ENCODE results near the gene RABL6. TPM values are rescaled to one million over a fixed set of nuclear protein-coding genes. Genes with fewer than 3 reads are reported as not detected.
"Not testable (repeated sequence)": the region's sequence is repeated elsewhere in the genome, so short reads cannot be mapped to it uniquely, and the experiment has no call there.

Gene RABL6
- polyA plus RNA-seq, 1 donor, result 97.3 TPM

GRCh38 chr9:136843159-136843800, 35.5 kb downstream of the RABL6 start:
- no CpG with 5 or more reads among the region's 21 CpGs for WGBS (ENCODE audit: insufficient coverage, low lambda C conversion rate)
- peak overlapping the region; percentile 4 for H3K27ac ChIP-seq (ENCODE audit: low read length)
- peaks cover 59% of the 10 kb centered on the region for H3K4me1 ChIP-seq (ENCODE audit: control insufficient read depth, insufficient read depth, low read length)
- DNase-seq; H3K4me3 ChIP-seq (ENCODE audit: low read length): not testable (repeated sequence)
- peaks cover 40% of the 10 kb centered on the region for H3K27me3 ChIP-seq (ENCODE audit: control insufficient read depth, insufficient read depth, low read length)
- H3K9me3 ChIP-seq (ENCODE audit: control insufficient read depth, low read depth, low read length), result peaks cover 32% of the 10 kb centered on the region
- peaks cover 19% of the 10 kb centered on the region for H3K36me3 ChIP-seq (ENCODE audit: control insufficient read depth, insufficient read depth, low read length)

- not testable (repeated sequence) for H3K4me3 ChIP-seq (ENCODE audit: low read length)
- Histone ChIP-seq H3K9me3 (ENCODE audit: control insufficient read depth, low read depth, low read length) (peaks cover 32% of the 10 kb centered on the region), H3K27ac (ENCODE audit: low read length) (peak overlapping the region; percentile 4), H3K27me3 (ENCODE audit: control insufficient read depth, insufficient read depth, low read length) (peaks cover 40% of the 10 kb centered on the region), H3K4me1 (ENCODE audit: control insufficient read depth, insufficient read depth, low read length) (peaks cover 52% of the 10 kb centered on the region), H3K36me3 (ENCODE audit: control insufficient read depth, insufficient read depth, low read length) (peaks cover 11% of the 10 kb centered on the region)
- peak in 1 of 2 donors; percentile 35 for DNase-seq
- no CpG with 5 or more reads among the region's 99 CpGs for WGBS (ENCODE audit: insufficient coverage, low lambda C conversion rate)
These were observed 36.3 kb downstream of the RABL6 start for GRCh38 chr9:136843801-136844740.

GRCh38 chr9:136844761-136845464, 37.2 kb downstream of the RABL6 start:
- peaks cover 32% of the 10 kb centered on the region for H3K9me3 ChIP-seq (ENCODE audit: control insufficient read depth, low read depth, low read length)
- WGBS (ENCODE audit: insufficient coverage, low lambda C conversion rate), result no CpG with 5 or more reads among the region's 88 CpGs
- H3K27me3 ChIP-seq (ENCODE audit: control insufficient read depth, insufficient read depth, low read length), result peaks cover 40% of the 10 kb centered on the region
- peaks cover 4% of the 10 kb centered on the region for H3K36me3 ChIP-seq (ENCODE audit: control insufficient read depth, insufficient read depth, low read length)
- DNase-seq, result peak in 1 of 2 donors; percentile 43
- no peak overlapping the region for H3K27ac ChIP-seq (ENCODE audit: low read length)
- no peak overlapping the region for H3K4me3 ChIP-seq (ENCODE audit: low read length)
- peaks cover 46% of the 10 kb centered on the region for H3K4me1 ChIP-seq (ENCODE audit: control insufficient read depth, insufficient read depth, low read length)

GRCh38 chr9:136845465-136846260, 37.9 kb downstream of the RABL6 start:
- Histone ChIP-seq H3K27ac (ENCODE audit: low read length) (no peak overlapping the region), H3K4me1 (ENCODE audit: control insufficient read depth, insufficient read depth, low read length) (peaks cover 47% of the 10 kb centered on the region), H3K9me3 (ENCODE audit: control insufficient read depth, low read depth, low read length) (peaks cover 32% of the 10 kb centered on the region), H3K27me3 (ENCODE audit: control insufficient read depth, insufficient read depth, low read length) (peaks cover 40% of the 10 kb centered on the region), H3K4me3 (ENCODE audit: low read length) (no peak overlapping the region), H3K36me3 (ENCODE audit: control insufficient read depth, insufficient read depth, low read length) (peaks cover 9% of the 10 kb centered on the region)
- no CpG with 5 or more reads among the region's 102 CpGs for WGBS (ENCODE audit: insufficient coverage, low lambda C conversion rate)
- peak in 1 of 2 donors; percentile 27 for DNase-seq

- peak in 1 of 2 donors; percentile 47 for DNase-seq
- peak overlapping the region; percentile 52 for H3K27ac ChIP-seq (ENCODE audit: low read length)
- H3K27me3 ChIP-seq (ENCODE audit: control insufficient read depth, insufficient read depth, low read length), result peaks cover 40% of the 10 kb centered on the region
- peaks cover 17% of the 10 kb centered on the region for H3K36me3 ChIP-seq (ENCODE audit: control insufficient read depth, insufficient read depth, low read length)
- peaks cover 32% of the 10 kb centered on the region for H3K9me3 ChIP-seq (ENCODE audit: control insufficient read depth, low read depth, low read length)
- no CpG with 5 or more reads among the region's 98 CpGs for WGBS (ENCODE audit: insufficient coverage, low lambda C conversion rate)
- peak overlapping the region; percentile 26 for H3K4me3 ChIP-seq (ENCODE audit: low read length)
- peaks cover 48% of the 10 kb centered on the region for H3K4me1 ChIP-seq (ENCODE audit: control insufficient read depth, insufficient read depth, low read length)
These were observed 38.8 kb downstream of the RABL6 start for GRCh38 chr9:136846376-136847087.

- Histone ChIP-seq H3K36me3 (ENCODE audit: control insufficient read depth, insufficient read depth, low read length) (peaks cover 21% of the 10 kb centered on the region), H3K9me3 (ENCODE audit: control insufficient read depth, low read depth, low read length) (peaks cover 32% of the 10 kb centered on the region), H3K4me3 (ENCODE audit: low read length) (peak overlapping the region; percentile 100), H3K4me1 (ENCODE audit: control insufficient read depth, insufficient read depth, low read length) (peaks cover 48% of the 10 kb centered on the region), H3K27me3 (ENCODE audit: control insufficient read depth, insufficient read depth, low read length) (peaks cover 40% of the 10 kb centered on the region), H3K27ac (ENCODE audit: low read length) (peak overlapping the region; percentile 100)
- peak; percentile 80 to 91 for DNase-seq
- WGBS (ENCODE audit: insufficient coverage, low lambda C conversion rate), result no CpG with 5 or more reads among the region's 75 CpGs
These were observed 39.5 kb downstream of the RABL6 start for GRCh38 chr9:136847088-136847825.

GRCh38 chr9:136847826-136848392, 40.2 kb downstream of the RABL6 start:
- Histone ChIP-seq H3K27me3 (ENCODE audit: control insufficient read depth, insufficient read depth, low read length) (peaks cover 40% of the 10 kb centered on the region), H3K36me3 (ENCODE audit: control insufficient read depth, insufficient read depth, low read length) (peaks cover 25% of the 10 kb centered on the region), H3K9me3 (ENCODE audit: control insufficient read depth, low read depth, low read length) (peaks cover 32% of the 10 kb centered on the region), H3K27ac (ENCODE audit: low read length) (peak overlapping the region; percentile 100), H3K4me3 (ENCODE audit: low read length) (peak overlapping the region; percentile 100), H3K4me1 (ENCODE audit: control insufficient read depth, insufficient read depth, low read length) (peaks cover 49% of the 10 kb centered on the region)
- peak; percentile 86 to 92 for DNase-seq
- WGBS (ENCODE audit: insufficient coverage, low lambda C conversion rate), result no CpG with 5 or more reads among the region's 48 CpGs

- no CpG with 5 or more reads among the region's 53 CpGs for WGBS (ENCODE audit: insufficient coverage, low lambda C conversion rate)
- Histone ChIP-seq H3K4me3 (ENCODE audit: low read length) (peak overlapping the region; percentile 100), H3K4me1 (ENCODE audit: control insufficient read depth, insufficient read depth, low read length) (peaks cover 48% of the 10 kb centered on the region), H3K9me3 (ENCODE audit: control insufficient read depth, low read depth, low read length) (peaks cover 32% of the 10 kb centered on the region), H3K27ac (ENCODE audit: low read length) (peak overlapping the region; percentile 100), H3K36me3 (ENCODE audit: control insufficient read depth, insufficient read depth, low read length) (peaks cover 30% of the 10 kb centered on the region), H3K27me3 (ENCODE audit: control insufficient read depth, insufficient read depth, low read length) (peaks cover 36% of the 10 kb centered on the region)
- DNase-seq, result peak in 1 of 2 donors; percentile 77
These were observed 40.8 kb downstream of the RABL6 start for GRCh38 chr9:136848393-136849037.

Data from large intestine (tissue), 3 donors.